MM.1S (cell line): ENCODE data around the gene DDX52.

ENCODE experiments used
- DNase-seq: peaks from one replicate; pipeline ENCODE4 v3.0.0-alpha.2; 2015
- H2AFZ ChIP-seq: fragments of 300-600 bp; sonication (generic); 2 replicates; pipeline ENCODE4 v1.6.0; 2016; ENCODE audit warnings: antibody characterized with exemption, low read length
- H3F3A ChIP-seq: fragments of 300-600 bp; sonication (generic); 2 replicates; pipeline ENCODE4 v1.6.1; 2016; ENCODE audit warnings: mild to moderate bottlenecking, antibody characterized with exemption, low read length, moderate library complexity, mixed read lengths; ENCODE audit not compliant: insufficient read depth
- H3K27ac ChIP-seq: fragments of 300-600 bp; sonication (generic); 2 replicates; pipeline ENCODE4 v1.5.1; 2016; ENCODE audit warnings: mild to moderate bottlenecking, low read length
- H3K27me3 ChIP-seq: fragments of 300-600 bp; sonication (generic); replicated peaks from 2 replicates; pipeline ENCODE4 v1.6.0; 2016; ENCODE audit warnings: low read length; ENCODE audit not compliant: insufficient read depth
- H3K36me3 ChIP-seq: fragments of 300-600 bp; sonication (generic); replicated peaks from 2 replicates; pipeline ENCODE4 v1.6.1; 2016; ENCODE audit warnings: mild to moderate bottlenecking, low read length, mixed read lengths; ENCODE audit not compliant: insufficient read depth
- H3K4me1 ChIP-seq: fragments of 300-600 bp; sonication (generic); 2 replicates; pipeline ENCODE4 v1.6.1; 2016; ENCODE audit warnings: low read length, mixed read lengths
- H3K4me2 ChIP-seq: fragments of 300-600 bp; sonication (generic); 2 replicates; pipeline ENCODE4 v1.6.0; 2016; ENCODE audit warnings: low read depth, low read length
- H3K4me3 ChIP-seq: fragments of 300-600 bp; sonication (generic); 2 replicates; pipeline ENCODE4 v1.5.1; 2016; ENCODE audit warnings: low read length, mixed read lengths
- H3K79me2 ChIP-seq: fragments of 300-600 bp; sonication (generic); 2 replicates; pipeline ENCODE4 v1.6.1; 2016; ENCODE audit warnings: mixed run types, low read length, mixed read lengths
- H3K9ac ChIP-seq: fragments of 300-600 bp; sonication (generic); 2 replicates; pipeline ENCODE4 v1.6.1; 2016; ENCODE audit warnings: low read length, mixed read lengths
- H3K9me2 ChIP-seq: fragments of 300-600 bp; sonication (generic); replicated peaks from 2 replicates; pipeline ENCODE4 v1.6.1; 2016; ENCODE audit warnings: mild to moderate bottlenecking, low read length, mixed read lengths; ENCODE audit not compliant: insufficient read depth
- H3K9me3 ChIP-seq: fragments of 300-600 bp; sonication (generic); replicated peaks from 2 replicates; pipeline ENCODE4 v1.6.1; 2016; ENCODE audit warnings: mild to moderate bottlenecking, low read length, mixed read lengths; ENCODE audit not compliant: insufficient read depth
- H4K20me1 ChIP-seq: fragments of 300-600 bp; sonication (generic); 2 replicates; pipeline ENCODE4 v1.6.1; 2016; ENCODE audit warnings: mild to moderate bottlenecking, low read length, moderate library complexity, mixed read lengths; ENCODE audit not compliant: insufficient read depth
- EZH2 ChIP-seq: fragments of 300-600 bp; sonication (generic); optimal IDR thresholded peaks from 2 replicates; pipeline ENCODE3; 2017; ENCODE audit warnings: low read depth, mild to moderate bottlenecking, antibody characterized with exemption, low read length, mixed read lengths
- EZH2phosphoT487 ChIP-seq: fragments of 300-600 bp; sonication (generic); IDR thresholded peaks from 2 replicates; pipeline ENCODE4 v1.6.1; 2018; ENCODE audit warnings: antibody characterized with exemption, low read length
- TF ChIP-seq, protein P1 (sequence below): fragments of 300-600 bp; sonication (generic); IDR thresholded peaks from 2 replicates; pipeline ENCODE4 v1.5.1; 2016; ENCODE audit warnings: antibody characterized with exemption, low read length, mixed read lengths

DDX52 gene

DNA sequence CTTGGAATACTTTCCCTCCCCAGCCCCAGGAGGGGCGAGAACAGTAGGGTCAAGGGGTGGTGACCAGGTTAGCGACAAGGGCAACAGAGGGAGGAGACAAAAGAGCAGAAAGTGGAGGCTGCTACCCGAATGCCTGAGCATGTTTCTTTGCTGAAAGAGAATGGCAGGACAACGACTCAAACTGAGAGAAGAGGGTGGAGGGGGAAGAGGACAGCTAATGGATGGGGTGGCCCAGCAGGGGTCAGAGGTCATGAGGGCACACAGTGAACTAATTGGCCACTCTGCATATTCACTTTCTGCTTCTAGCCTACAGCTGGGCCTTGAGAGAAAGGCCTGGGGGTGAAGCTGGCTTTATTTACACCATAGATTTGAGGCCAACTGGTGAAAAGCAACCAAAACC lies 19.1 kb upstream of the DDX52 start:
- no peak for TF ChIP-seq EZH2
- no peak for TF ChIP-seq EZH2phosphoT487
- TF ChIP-seq, protein P1, sequence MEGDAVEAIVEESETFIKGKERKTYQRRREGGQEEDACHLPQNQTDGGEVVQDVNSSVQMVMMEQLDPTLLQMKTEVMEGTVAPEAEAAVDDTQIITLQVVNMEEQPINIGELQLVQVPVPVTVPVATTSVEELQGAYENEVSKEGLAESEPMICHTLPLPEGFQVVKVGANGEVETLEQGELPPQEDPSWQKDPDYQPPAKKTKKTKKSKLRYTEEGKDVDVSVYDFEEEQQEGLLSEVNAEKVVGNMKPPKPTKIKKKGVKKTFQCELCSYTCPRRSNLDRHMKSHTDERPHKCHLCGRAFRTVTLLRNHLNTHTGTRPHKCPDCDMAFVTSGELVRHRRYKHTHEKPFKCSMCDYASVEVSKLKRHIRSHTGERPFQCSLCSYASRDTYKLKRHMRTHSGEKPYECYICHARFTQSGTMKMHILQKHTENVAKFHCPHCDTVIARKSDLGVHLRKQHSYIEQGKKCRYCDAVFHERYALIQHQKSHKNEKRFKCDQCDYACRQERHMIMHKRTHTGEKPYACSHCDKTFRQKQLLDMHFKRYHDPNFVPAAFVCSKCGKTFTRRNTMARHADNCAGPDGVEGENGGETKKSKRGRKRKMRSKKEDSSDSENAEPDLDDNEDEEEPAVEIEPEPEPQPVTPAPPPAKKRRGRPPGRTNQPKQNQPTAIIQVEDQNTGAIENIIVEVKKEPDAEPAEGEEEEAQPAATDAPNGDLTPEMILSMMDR = no peak
- no peak overlapping the region for H3K4me2 ChIP-seq
- no peaks in the 10 kb centered on the region for H3K9me3 ChIP-seq
- no peaks in the 10 kb centered on the region for H3K27me3 ChIP-seq
- H3K9me2 ChIP-seq = no peaks in the 10 kb centered on the region
- no peaks in the 10 kb centered on the region for H3K4me1 ChIP-seq
- no peak for DNase-seq
- no peaks in the 10 kb centered on the region for H4K20me1 ChIP-seq
- no peak overlapping the region for H2AFZ ChIP-seq
- no peaks in the 10 kb centered on the region for H3F3A ChIP-seq
- H3K36me3 ChIP-seq = no peaks in the 10 kb centered on the region
- no peak overlapping the region for H3K27ac ChIP-seq
- no peak overlapping the region for H3K4me3 ChIP-seq
- H3K79me2 ChIP-seq = no peaks in the 10 kb centered on the region
- no peak overlapping the region for H3K9ac ChIP-seq

DNA sequence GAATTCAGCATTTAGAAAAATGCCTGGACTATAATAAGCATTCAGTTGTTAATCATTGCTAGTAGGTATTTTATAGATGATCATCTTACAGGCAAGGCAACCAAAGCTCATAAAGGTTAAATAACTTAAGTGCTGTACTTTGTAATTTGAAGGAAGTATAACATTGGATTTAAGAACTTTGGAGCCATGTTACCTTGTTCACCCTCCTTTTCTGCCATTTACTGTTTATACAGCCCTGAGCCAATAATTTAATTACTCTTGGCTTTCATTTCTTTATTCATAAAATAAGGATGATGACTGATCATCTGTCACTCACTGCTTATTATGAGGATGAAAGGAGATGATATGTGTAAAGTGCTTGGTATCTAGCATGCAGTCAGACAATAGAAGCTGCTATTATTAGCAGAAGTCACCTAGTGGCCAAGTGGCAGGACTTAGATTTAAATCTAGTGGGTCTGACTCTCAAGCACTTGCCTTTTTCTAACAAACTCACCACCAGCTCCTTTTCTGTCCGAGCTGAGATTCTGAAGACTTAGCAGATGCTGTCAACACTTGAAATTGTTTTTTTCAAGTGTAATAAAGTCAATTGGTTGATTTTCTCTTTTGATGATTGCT lies 18.3 kb upstream of the DDX52 start:
- no peak overlapping the region for H3K9ac ChIP-seq
- H3K4me2 ChIP-seq = no peak overlapping the region
- no peaks in the 10 kb centered on the region for H3K79me2 ChIP-seq
- TF ChIP-seq EZH2phosphoT487 (no peak), EZH2 (no peak)
- TF ChIP-seq, protein P1 = 0 out of 2 replicates have a peak, but pooled peaks have one; percentile 4
- no peaks in the 10 kb centered on the region for H3K36me3 ChIP-seq
- H3K4me3 ChIP-seq = no peak overlapping the region
- H3K27me3 ChIP-seq = no peaks in the 10 kb centered on the region
- H3F3A ChIP-seq = no peaks in the 10 kb centered on the region
- no peaks in the 10 kb centered on the region for H3K4me1 ChIP-seq
- H4K20me1 ChIP-seq = no peaks in the 10 kb centered on the region
- no peak overlapping the region for H3K27ac ChIP-seq
- H3K9me3 ChIP-seq = no peaks in the 10 kb centered on the region
- H2AFZ ChIP-seq = no peak overlapping the region
- H3K9me2 ChIP-seq = no peaks in the 10 kb centered on the region
- no peak for DNase-seq

DNA sequence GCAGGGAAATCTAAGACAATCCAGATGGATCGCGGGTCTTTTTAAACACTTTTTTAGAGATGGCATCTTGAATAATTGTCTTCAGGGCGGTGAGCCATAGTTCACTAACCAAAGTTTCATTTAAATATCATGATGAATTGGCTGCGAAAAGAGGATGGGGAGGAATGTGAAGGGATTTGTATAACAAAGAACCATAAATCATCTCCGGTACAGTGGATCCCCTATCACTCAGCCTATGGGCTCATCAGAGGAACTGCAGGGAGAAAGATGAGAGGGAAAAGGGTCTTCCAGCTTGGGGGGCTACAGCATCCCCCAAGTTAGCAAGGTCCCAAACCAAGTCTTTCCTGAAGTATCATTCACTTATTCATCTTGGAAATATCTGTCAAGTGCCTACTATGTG lies 16.7 kb upstream of the DDX52 start:
- no peaks in the 10 kb centered on the region for H3K79me2 ChIP-seq
- no peaks in the 10 kb centered on the region for H3K27me3 ChIP-seq
- H3K9me3 ChIP-seq = no peaks in the 10 kb centered on the region
- no peaks in the 10 kb centered on the region for H3F3A ChIP-seq
- H3K4me1 ChIP-seq = no peaks in the 10 kb centered on the region
- H3K36me3 ChIP-seq = no peaks in the 10 kb centered on the region
- H2AFZ ChIP-seq = no peak overlapping the region
- H3K4me3 ChIP-seq = no peak overlapping the region
- no peaks in the 10 kb centered on the region for H3K9me2 ChIP-seq
- no peak overlapping the region for H3K27ac ChIP-seq
- TF ChIP-seq, protein P1 = no peak
- TF ChIP-seq EZH2phosphoT487 = no peak
- TF ChIP-seq EZH2 = no peak
- H4K20me1 ChIP-seq = no peaks in the 10 kb centered on the region
- no peak overlapping the region for H3K9ac ChIP-seq
- DNase-seq = no peak
- no peak overlapping the region for H3K4me2 ChIP-seq
